ENCODE results near the gene LYAR. TPM values are rescaled to one million over a fixed set of nuclear protein-coding genes. Genes with fewer than 3 reads are reported as not detected.

Gene LYAR
- total and polyA plus RNA-seq, 2 experiments from 2014 or later: 44.0 to 105 TPM

- Histone ChIP-seq H3K27ac (ENCODE audit: low read depth) (no peak overlapping the region), H2AFZ (no peak overlapping the region), H3K4me2 (no peak overlapping the region), H3K4me1 (ENCODE audit: insufficient read depth) (no peaks in the 10 kb centered on the region), H3K79me2 (replicated peaks; ENCODE audit: insufficient read depth) (no peaks in the 10 kb centered on the region), H3K9me2 (ENCODE audit: insufficient read depth) (no peaks in the 10 kb centered on the region), H4K20me1 (replicated peaks; ENCODE audit: insufficient read depth) (peaks cover 5% of the 10 kb centered on the region; the same call in 1 of the 2 replicates), H3K4me3 (no peak overlapping the region), H3K36me3 (ENCODE audit: insufficient read depth) (no peaks in the 10 kb centered on the region), H3K27me3 (ENCODE audit: insufficient read depth) (no peaks in the 10 kb centered on the region), H3F3A (replicated peaks; ENCODE audit: low read depth) (no peaks in the 10 kb centered on the region)
- Mint-ChIP-seq H3K4me1 (peaks cover 16% of the 10 kb centered on the region; the same call in 2 of the 3 replicates), H3K4me3 (no peak overlapping the region), H3K27ac (no peak overlapping the region), H3K27me3 (ENCODE audit: insufficient read depth, low read depth, poor library complexity) (no peaks in the 10 kb centered on the region), H3K9me3 (no peaks in the 10 kb centered on the region), H3K36me3 (ENCODE audit: low read depth) (peaks cover 3% of the 10 kb centered on the region; the same call in 1 of the 3 replicates)
- ATAC-seq (no peak), DNase-seq (ENCODE audit: low spot score) (no peak)
- TF ChIP-seq ETS1 (IDR thresholded peaks at IDR 0.05) (no peak), ZNF331 (CRISPR knock-in tag; IDR thresholded peaks at IDR 0.05; ENCODE audit: low read depth) (no peak), JUNB (IDR thresholded peaks at IDR 0.05; ENCODE audit: unreplicated experiment) (no peak), CTCF (conservative IDR thresholded peaks at IDR 0.05; ENCODE audit: low read depth in 2 of 2) (no peak), EZH2 (IDR thresholded peaks at IDR 0.05; ENCODE audit: low read depth, unreplicated experiment) (no peak), STAT1 (IDR thresholded peaks at IDR 0.05; ENCODE audit: unreplicated experiment) (no peak), POLR2AphosphoS5 (IDR thresholded peaks at IDR 0.05; ENCODE audit: low read depth) (no peak), CREB1 (CRISPR knock-in tag; IDR thresholded peaks at IDR 0.05; ENCODE audit: low read depth) (no peak), ZNF114 (CRISPR knock-in tag; IDR thresholded peaks at IDR 0.05) (no peak), REST (IDR thresholded peaks at IDR 0.05; ENCODE audit: unreplicated experiment) (no peak), NANOG (IDR thresholded peaks at IDR 0.05; ENCODE audit: borderline replicate concordance) (no peak), EZH2phosphoT487 (IDR thresholded peaks at IDR 0.05; ENCODE audit: unreplicated experiment) (no peak)
- TF ChIP-seq, protein P1, sequence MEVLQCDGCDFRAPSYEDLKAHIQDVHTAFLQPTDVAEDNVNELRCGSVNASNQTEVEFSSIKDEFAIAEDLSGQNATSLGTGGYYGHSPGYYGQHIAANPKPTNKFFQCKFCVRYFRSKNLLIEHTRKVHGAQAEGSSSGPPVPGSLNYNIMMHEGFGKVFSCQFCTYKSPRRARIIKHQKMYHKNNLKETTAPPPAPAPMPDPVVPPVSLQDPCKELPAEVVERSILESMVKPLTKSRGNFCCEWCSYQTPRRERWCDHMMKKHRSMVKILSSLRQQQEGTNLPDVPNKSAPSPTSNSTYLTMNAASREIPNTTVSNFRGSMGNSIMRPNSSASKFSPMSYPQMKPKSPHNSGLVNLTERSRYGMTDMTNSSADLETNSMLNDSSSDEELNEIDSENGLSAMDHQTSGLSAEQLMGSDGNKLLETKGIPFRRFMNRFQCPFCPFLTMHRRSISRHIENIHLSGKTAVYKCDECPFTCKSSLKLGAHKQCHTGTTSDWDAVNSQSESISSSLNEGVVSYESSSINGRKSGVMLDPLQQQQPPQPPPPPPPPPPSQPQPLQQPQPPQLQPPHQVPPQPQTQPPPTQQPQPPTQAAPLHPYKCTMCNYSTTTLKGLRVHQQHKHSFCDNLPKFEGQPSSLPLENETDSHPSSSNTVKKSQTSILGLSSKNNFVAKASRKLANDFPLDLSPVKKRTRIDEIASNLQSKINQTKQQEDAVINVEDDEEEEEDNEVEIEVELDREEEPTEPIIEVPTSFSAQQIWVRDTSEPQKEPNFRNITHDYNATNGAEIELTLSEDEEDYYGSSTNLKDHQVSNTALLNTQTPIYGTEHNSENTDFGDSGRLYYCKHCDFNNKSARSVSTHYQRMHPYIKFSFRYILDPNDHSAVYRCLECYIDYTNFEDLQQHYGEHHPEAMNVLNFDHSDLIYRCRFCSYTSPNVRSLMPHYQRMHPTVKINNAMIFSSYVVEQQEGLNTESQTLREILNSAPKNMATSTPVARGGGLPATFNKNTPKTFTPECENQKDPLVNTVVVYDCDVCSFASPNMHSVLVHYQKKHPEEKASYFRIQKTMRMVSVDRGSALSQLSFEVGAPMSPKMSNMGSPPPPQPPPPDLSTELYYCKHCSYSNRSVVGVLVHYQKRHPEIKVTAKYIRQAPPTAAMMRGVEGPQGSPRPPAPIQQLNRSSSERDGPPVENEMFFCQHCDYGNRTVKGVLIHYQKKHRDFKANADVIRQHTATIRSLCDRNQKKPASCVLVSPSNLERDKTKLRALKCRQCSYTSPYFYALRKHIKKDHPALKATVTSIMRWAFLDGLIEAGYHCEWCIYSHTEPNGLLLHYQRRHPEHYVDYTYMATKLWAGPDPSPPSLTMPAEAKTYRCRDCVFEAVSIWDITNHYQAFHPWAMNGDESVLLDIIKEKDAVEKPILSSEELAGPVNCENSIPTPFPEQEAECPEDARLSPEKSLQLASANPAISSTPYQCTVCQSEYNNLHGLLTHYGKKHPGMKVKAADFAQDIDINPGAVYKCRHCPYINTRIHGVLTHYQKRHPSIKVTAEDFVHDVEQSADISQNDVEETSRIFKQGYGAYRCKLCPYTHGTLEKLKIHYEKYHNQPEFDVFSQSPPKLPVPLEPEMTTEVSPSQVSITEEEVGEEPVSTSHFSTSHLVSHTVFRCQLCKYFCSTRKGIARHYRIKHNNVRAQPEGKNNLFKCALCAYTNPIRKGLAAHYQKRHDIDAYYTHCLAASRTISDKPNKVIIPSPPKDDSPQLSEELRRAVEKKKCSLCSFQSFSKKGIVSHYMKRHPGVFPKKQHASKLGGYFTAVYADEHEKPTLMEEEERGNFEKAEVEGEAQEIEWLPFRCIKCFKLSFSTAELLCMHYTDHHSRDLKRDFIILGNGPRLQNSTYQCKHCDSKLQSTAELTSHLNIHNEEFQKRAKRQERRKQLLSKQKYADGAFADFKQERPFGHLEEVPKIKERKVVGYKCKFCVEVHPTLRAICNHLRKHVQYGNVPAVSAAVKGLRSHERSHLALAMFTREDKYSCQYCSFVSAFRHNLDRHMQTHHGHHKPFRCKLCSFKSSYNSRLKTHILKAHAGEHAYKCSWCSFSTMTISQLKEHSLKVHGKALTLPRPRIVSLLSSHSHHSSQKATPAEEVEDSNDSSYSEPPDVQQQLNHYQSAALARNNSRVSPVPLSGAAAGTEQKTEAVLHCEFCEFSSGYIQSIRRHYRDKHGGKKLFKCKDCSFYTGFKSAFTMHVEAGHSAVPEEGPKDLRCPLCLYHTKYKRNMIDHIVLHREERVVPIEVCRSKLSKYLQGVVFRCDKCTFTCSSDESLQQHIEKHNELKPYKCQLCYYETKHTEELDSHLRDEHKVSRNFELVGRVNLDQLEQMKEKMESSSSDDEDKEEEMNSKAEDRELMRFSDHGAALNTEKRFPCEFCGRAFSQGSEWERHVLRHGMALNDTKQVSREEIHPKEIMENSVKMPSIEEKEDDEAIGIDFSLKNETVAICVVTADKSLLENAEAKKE (CRISPR knock-in tag; IDR thresholded peaks at IDR 0.05): no peak
Observed at GRCh38 chr4:4311193-4311592, 21.2 kb upstream of the LYAR start.

All from GM23338 (cell line).